Measurements from ENCODE around the gene MSS51. TPM values are rescaled to one million over a fixed set of nuclear protein-coding genes. Genes with fewer than 3 reads are reported as not detected.

MSS51 gene
- total RNA-seq (2021; ENCODE audit: unreplicated experiment) (1.7 TPM), Bru-seq, nascent RNA (percentile 75 among the genes with signal in this experiment), BruChase-seq, experiment 1, labeled RNA remaining after a 6-hour chase (percentile 72 among the genes with signal in this experiment), BruChase-seq, experiment 2, labeled RNA remaining after a 2-hour chase (percentile 79 among the genes with signal in this experiment)
- 0.99 and 1.1 TPM in 2 replicates for polyA plus RNA-seq (2012)
- long read RNA-seq, result 0 reads

GRCh38 chr10:73433538-73433867 is at the start of gene MSS51:
Gene MSS51, minus strand, starts transcription at chr10:73433561. Its CDS starts 5,277 bp downstream, at chr10:73428284.
- Histone ChIP-seq H3K79me2 (ENCODE audit: insufficient read depth, low read length) (no peaks in the 10 kb centered on the region), H3K4me2 (ENCODE audit: low read length) (no peak within 1 kb of the TSS), H3K27ac (ENCODE audit: low read depth, low read length) (no peak within 1 kb of the TSS), H3K9ac (ENCODE audit: low read length) (no peak within 1 kb of the TSS), H2AFZ (ENCODE audit: low read depth, low read length, poor library complexity, severe bottlenecking) (no peak within 1 kb of the TSS), H4K20me1 (ENCODE audit: insufficient read depth) (no peaks in the 10 kb centered on the region), H3K9me3 (ENCODE audit: control insufficient read depth in 1 of 2, insufficient read depth in 1 of 2, low read depth in 1 of 2, low read length in 2 of 2) (no peaks in the 10 kb centered on the region), H3K4me1 (ENCODE audit: control insufficient read depth in 1 of 2, insufficient read depth in 2 of 2, low read length in 2 of 2) (no peaks in the 10 kb centered on the region), H3K9me2 (ENCODE audit: insufficient read depth) (no peaks in the 10 kb centered on the region), H3K4me3 (replicated peaks in 1 of 2; ENCODE audit: low read depth in 1 of 2, low read length in 2 of 2) (no peak within 1 kb of the TSS), H3K36me3 (ENCODE audit: control insufficient read depth in 1 of 2, insufficient read depth in 2 of 2, low read length in 2 of 2) (peaks cover 4 to 7% of the 10 kb centered on the region in 2 experiments; a peak in 1 of 4 replicates), H3K27me3 (ENCODE audit: insufficient read depth, low read length) (no peaks in the 10 kb centered on the region)
- ChIA-PET POLR2A (no interaction called here), CTCF (no interaction called here), RAD21 (ENCODE audit: low non-redundant PET in 1 of 2, low total read pairs in 2 of 2, uncharacterized antibody in 2 of 2, unreplicated experiment in 2 of 2) (no interaction called here)
- intact Hi-C loops (cut with micrococcal nuclease), result no loop called here
- DNase-seq (ENCODE audit: low read depth, low spot score) (no peak), ATAC-seq (no peak)
- no peak for TF ChIP-seq RAD21 (IDR thresholded peaks at IDR 0.05; ENCODE audit: low read depth)
- TF ChIP-seq CBX3 (IDR thresholded peaks at IDR 0.05; ENCODE audit: low read depth), result no peak
- no peak for TF ChIP-seq REST (IDR thresholded peaks at IDR 0.05; ENCODE audit: low read depth)
- no peak for TF ChIP-seq ZNF274 (IDR thresholded peaks at IDR 0.05; ENCODE audit: low read depth, low read length)
- no peak for TF ChIP-seq SIN3A (IDR thresholded peaks at IDR 0.05; ENCODE audit: low read depth)
- no peak for TF ChIP-seq EZH2phosphoT487 (IDR thresholded peaks at IDR 0.05; ENCODE audit: borderline replicate concordance)
- TF ChIP-seq POLR2AphosphoS5 (IDR thresholded peaks at IDR 0.05; ENCODE audit: low read depth, low read length), result no peak
- TF ChIP-seq CTCF (IDR thresholded peaks at IDR 0.05 in 2 of 3, conservative IDR thresholded peaks at IDR 0.05 in 1 of 3; ENCODE audit: borderline replicate concordance in 1 of 3, insufficient read depth in 1 of 3, low read depth in 2 of 3, low read length in 2 of 3), result no peak
- no peak for TF ChIP-seq JUND (IDR thresholded peaks at IDR 0.05)
- no peak for TF ChIP-seq YY1 (IDR thresholded peaks at IDR 0.05; ENCODE audit: extremely low read depth, insufficient replicate concordance, low read depth, low read length)
- TF ChIP-seq ATF3 (IDR thresholded peaks at IDR 0.05), result no peak
- no peak for TF ChIP-seq EGR1 (IDR thresholded peaks at IDR 0.05; ENCODE audit: low read depth)
- no TSS peak for BruUV-seq (replicated peaks)
